Measurements from ENCODE around the gene ANKRD29.
"Not testable (repeated sequence)": the region's sequence is repeated elsewhere in the genome, so short reads cannot be mapped to it uniquely, and the experiment has no call there.

Gene ANKRD29

GRCh38 chr18:23557511-23557910, 105.2 kb downstream of the ANKRD29 start:
- DNase-seq (ENCODE audit: low read depth), result not testable (repeated sequence)

DNA sequence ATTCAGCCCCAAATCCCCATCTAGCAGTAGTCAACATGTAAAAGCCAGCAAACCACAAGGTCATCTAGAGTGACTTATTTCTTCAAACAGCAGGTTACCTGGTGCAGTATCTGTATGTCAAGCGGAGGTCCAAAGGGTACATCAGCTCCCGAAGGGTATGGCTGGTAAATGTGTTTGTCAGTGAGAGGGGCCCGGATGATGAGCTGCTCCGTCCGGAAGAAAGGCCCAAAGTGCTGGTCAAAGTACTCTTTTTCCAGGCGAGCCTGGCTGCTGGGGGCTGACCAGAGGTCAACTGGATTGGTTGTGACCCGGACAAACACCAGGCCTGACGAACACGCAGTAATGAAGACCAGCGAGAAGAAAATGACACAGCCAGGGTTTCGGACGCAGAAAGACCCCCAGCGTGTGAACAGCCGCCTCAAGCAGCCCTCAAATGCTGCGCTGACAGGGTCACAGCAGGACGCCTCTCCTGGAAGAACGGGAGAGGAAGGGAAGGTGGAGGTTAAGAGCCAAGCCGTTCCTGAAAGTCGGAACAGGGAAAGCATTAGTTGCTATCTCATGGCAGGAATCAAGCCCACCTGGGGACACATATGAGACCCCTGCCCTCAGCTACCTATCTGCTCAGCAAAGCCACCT, 106.4 kb downstream of the ANKRD29 start:
- DNase-seq (ENCODE audit: low read depth), result no peak

DNA sequence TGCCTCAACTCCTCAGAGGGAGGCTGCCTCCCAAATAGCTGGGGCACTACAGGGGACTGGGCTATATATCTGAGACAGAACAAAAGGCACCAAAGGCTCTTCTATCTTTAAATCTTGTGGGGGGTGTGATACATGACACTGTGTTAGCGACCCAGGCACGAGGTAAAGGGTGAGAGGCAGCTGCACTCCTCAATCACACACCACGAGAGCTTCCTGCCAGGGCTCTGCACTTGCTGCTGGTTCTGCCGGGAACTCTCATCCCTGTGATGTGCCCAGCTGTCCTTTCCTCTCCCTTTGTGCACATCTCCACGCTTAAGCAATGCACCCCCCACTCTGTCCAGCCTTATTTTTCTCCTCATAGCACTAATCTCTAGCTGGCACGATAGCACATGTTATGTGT, 108.8 kb downstream of the ANKRD29 start:
- no peak for DNase-seq (ENCODE audit: low read depth)

DNA sequence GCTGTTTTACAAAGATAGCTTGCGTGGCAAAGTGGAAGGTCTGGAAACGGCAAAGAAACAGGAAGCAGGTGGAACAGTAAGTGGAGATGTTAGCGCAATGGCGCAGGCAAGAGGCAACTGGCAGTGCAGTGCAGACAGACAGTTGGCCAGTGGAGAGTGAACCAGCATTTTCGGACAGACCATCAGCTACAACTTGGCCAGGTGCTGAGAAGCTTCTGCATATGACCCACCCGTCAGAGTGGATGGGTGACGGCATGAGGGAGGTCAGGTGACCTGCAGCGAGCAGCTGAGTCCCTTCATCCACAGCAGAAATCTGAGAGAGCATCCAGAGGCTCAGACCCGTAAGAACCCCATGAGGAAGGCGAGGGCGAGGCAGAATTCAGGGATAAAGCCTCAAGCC, 110.2 kb downstream of the ANKRD29 start:
- DNase-seq (ENCODE audit: low read depth), result no peak

- no peak for DNase-seq (ENCODE audit: low read depth)
These were observed 110.7 kb downstream of the ANKRD29 start for GRCh38 chr18:23551978-23552377.

GRCh38 chr18:23550898-23551297, 111.8 kb downstream of the ANKRD29 start:
- no peak for DNase-seq (ENCODE audit: low read depth)
